A549 (cell line): ENCODE results near the gene ATXN7L1.

Experiments used
- CHD4 ChIP-seq: fragments of 200-600 bp; sonication (generic); IDR thresholded peaks from 2 replicates; pipeline ENCODE4 v1.6.1; 2016; ENCODE audit warnings: antibody characterized with exemption, mild to moderate bottlenecking, borderline replicate concordance
- EP300 ChIP-seq, 2 experiments: fragments of >200 bp; sonication (Bioruptor Twin); formaldehyde crosslinking; IDR thresholded peaks; 2 replicates in 1 of 2; 3 replicates in 1 of 2; pipeline ENCODE4 v1.6.1; 2016 to 2017
- KDM5A ChIP-seq: fragments of 200-600 bp; sonication (generic); IDR thresholded peaks from 2 replicates; pipeline ENCODE4 v1.6.1; 2016; ENCODE audit warnings: antibody characterized with exemption, mild to moderate bottlenecking
- MAZ ChIP-seq: fragments of 150-350 bp; IDR thresholded peaks from 2 replicates; pipeline ENCODE4 v1.6.1; 2014; ENCODE audit warnings: antibody characterized with exemption, low read depth, low read length, borderline replicate concordance
- MYC ChIP-seq: IDR thresholded peaks from 2 replicates; pipeline ENCODE4 v1.6.1; 2012; ENCODE audit warnings: mild to moderate bottlenecking, inconsistent platforms, low read length, improper control_type of control experiment, borderline replicate concordance
- POLR2A ChIP-seq: IDR thresholded peaks from 2 replicates; pipeline ENCODE4 v1.6.1; 2012; ENCODE audit warnings: mild to moderate bottlenecking, low read length
- POLR2AphosphoS2 ChIP-seq: conservative IDR thresholded peaks from 2 replicates; pipeline ENCODE4 v1.6.1; 2012; ENCODE audit warnings: low read length, improper control_type of control experiment, inconsistent platforms
- TF ChIP-seq, protein P1 (sequence below): IDR thresholded peaks from 2 replicates; pipeline ENCODE4 v1.6.1; 2012
- TF ChIP-seq, protein P2 (sequence below): fragments of >200 bp; sonication (Bioruptor Twin); formaldehyde crosslinking; IDR thresholded peaks from 3 replicates; pipeline ENCODE4 v1.5.1; 2016
- TF ChIP-seq, protein P3 (sequence below): fragments of 200-600 bp; sonication (generic); IDR thresholded peaks from 2 replicates; pipeline ENCODE4 v1.6.1; 2016; ENCODE audit warnings: antibody characterized with exemption, mild to moderate bottlenecking, moderate library complexity
- TF ChIP-seq, protein P4 (sequence below): fragments of 250-450 bp; sonication (Bioruptor Pico); IDR thresholded peaks from 2 replicates; pipeline ENCODE4 v1.5.0; 2021; ENCODE audit warnings: mild to moderate bottlenecking, moderate library complexity, borderline replicate concordance

DNA sequence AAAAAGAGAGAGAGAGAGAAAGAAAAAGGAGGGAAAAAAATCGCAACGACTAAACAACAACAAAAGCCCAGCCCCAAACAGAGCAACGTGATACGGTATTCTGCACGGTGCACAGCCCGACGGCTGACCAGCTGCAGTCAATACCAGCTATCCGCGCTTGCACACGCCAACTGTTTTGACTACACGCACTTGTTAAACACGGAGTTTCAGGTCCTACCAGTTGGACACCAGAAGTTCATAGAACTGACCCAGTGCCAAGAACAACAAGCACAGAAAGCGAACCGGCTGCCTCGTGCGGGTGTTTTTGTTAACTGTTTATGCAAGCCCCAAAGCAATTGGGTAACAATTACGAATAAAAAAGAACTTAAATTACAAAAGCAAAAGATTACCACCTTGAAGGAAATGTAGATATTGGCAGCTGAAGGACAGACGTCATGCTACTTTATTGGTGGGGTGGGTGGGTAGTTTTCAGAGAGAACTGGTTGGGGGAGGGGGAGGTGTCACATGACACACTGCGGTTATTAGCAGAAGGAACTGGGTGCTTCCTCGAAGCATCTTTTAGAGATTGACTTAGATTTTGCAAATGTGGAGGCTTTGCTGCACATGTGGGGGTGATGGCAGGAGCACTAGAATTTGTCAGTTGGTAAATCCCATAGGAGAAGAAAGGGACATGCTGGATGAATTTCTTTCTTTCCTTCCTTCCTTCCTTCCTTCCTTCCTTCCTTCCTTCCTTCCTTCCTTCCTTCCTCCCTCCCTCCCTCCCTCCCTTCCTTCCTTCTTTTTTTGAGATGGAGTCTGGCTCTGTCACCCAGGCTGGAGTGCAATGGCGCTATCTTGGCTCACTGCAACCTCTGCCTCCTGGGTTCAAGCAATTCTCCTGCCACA is 184.5 kb downstream of the ATXN7L1 start:
- TF ChIP-seq CHD4 (no peak), POLR2AphosphoS2 (no peak), POLR2A (no peak), EP300 (IDR thresholded peaks at IDR 0.05) (no peak), KDM5A (no peak), MYC (no peak), MAZ (no peak)
- TF ChIP-seq, protein P1, sequence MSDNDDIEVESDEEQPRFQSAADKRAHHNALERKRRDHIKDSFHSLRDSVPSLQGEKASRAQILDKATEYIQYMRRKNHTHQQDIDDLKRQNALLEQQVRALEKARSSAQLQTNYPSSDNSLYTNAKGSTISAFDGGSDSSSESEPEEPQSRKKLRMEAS, result no peak
- TF ChIP-seq, protein P2, sequence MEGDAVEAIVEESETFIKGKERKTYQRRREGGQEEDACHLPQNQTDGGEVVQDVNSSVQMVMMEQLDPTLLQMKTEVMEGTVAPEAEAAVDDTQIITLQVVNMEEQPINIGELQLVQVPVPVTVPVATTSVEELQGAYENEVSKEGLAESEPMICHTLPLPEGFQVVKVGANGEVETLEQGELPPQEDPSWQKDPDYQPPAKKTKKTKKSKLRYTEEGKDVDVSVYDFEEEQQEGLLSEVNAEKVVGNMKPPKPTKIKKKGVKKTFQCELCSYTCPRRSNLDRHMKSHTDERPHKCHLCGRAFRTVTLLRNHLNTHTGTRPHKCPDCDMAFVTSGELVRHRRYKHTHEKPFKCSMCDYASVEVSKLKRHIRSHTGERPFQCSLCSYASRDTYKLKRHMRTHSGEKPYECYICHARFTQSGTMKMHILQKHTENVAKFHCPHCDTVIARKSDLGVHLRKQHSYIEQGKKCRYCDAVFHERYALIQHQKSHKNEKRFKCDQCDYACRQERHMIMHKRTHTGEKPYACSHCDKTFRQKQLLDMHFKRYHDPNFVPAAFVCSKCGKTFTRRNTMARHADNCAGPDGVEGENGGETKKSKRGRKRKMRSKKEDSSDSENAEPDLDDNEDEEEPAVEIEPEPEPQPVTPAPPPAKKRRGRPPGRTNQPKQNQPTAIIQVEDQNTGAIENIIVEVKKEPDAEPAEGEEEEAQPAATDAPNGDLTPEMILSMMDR, result no peak
- TF ChIP-seq, protein P3, sequence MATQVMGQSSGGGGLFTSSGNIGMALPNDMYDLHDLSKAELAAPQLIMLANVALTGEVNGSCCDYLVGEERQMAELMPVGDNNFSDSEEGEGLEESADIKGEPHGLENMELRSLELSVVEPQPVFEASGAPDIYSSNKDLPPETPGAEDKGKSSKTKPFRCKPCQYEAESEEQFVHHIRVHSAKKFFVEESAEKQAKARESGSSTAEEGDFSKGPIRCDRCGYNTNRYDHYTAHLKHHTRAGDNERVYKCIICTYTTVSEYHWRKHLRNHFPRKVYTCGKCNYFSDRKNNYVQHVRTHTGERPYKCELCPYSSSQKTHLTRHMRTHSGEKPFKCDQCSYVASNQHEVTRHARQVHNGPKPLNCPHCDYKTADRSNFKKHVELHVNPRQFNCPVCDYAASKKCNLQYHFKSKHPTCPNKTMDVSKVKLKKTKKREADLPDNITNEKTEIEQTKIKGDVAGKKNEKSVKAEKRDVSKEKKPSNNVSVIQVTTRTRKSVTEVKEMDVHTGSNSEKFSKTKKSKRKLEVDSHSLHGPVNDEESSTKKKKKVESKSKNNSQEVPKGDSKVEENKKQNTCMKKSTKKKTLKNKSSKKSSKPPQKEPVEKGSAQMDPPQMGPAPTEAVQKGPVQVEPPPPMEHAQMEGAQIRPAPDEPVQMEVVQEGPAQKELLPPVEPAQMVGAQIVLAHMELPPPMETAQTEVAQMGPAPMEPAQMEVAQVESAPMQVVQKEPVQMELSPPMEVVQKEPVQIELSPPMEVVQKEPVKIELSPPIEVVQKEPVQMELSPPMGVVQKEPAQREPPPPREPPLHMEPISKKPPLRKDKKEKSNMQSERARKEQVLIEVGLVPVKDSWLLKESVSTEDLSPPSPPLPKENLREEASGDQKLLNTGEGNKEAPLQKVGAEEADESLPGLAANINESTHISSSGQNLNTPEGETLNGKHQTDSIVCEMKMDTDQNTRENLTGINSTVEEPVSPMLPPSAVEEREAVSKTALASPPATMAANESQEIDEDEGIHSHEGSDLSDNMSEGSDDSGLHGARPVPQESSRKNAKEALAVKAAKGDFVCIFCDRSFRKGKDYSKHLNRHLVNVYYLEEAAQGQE, result no peak
- TF ChIP-seq, protein P4, sequence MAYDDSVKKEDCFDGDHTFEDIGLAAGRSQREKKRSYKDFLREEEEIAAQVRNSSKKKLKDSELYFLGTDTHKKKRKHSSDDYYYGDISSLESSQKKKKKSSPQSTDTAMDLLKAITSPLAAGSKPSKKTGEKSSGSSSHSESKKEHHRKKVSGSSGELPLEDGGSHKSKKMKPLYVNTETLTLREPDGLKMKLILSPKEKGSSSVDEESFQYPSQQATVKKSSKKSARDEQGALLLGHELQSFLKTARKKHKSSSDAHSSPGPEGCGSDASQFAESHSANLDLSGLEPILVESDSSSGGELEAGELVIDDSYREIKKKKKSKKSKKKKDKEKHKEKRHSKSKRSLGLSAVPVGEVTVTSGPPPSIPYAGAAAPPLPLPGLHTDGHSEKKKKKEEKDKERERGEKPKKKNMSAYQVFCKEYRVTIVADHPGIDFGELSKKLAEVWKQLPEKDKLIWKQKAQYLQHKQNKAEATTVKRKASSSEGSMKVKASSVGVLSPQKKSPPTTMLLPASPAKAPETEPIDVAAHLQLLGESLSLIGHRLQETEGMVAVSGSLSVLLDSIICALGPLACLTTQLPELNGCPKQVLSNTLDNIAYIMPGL, result no peak
